Spinal cord (tissue), 10 donors: ENCODE measurements around the gene NXT1. TPM values are rescaled to one million over a fixed set of nuclear protein-coding genes. Genes with fewer than 3 reads are reported as not detected.

Experiments used
- DNase-seq, 6 donors: peaks; one replicate each; pipeline versions ENCODE4 v3.0.0 to v3.0.0-alpha.2; 2013 to 2015; ENCODE audit warnings: low spot score in 6 of 6, low read depth in 4 of 6
- H3K27ac ChIP-seq: one replicate; pipeline ENCODE4 v1.5.1; 2013; ENCODE audit warnings: low read depth, low read length, control low read depth
- H3K27me3 ChIP-seq: one replicate; pipeline ENCODE4 v1.6.1; 2013; ENCODE audit warnings: low read length; ENCODE audit not compliant: control insufficient read depth, insufficient read depth
- H3K36me3 ChIP-seq: one replicate; pipeline ENCODE4 v1.6.1; 2013; ENCODE audit warnings: low read length; ENCODE audit not compliant: control insufficient read depth, insufficient read depth
- H3K4me1 ChIP-seq: one replicate; pipeline ENCODE4 v1.6.1; 2013; ENCODE audit warnings: low read length; ENCODE audit not compliant: control insufficient read depth, insufficient read depth
- H3K4me3 ChIP-seq: one replicate; pipeline ENCODE4 v1.5.1; 2013; ENCODE audit warnings: low read depth, low read length, control low read depth
- H3K9me3 ChIP-seq: one replicate; pipeline ENCODE4 v1.6.1; 2013; ENCODE audit warnings: low read length; ENCODE audit not compliant: control insufficient read depth, insufficient read depth
- WGBS: methylation state at CpG from one replicate; pipeline ENCODE4 v1.1.5; 2013; ENCODE audit warnings: missing lambda C conversion rate; ENCODE audit not compliant: insufficient coverage; 5-methylcytosine and 5-hydroxymethylcytosine counted together
- polyA plus RNA-seq, 2 donors: library from polyadenylated mRNA; unstranded; fragments of 120-200 nt; gene quantifications; one replicate each; pipeline ENCODE4 v1.2.1, GENCODE V29; 2013; ENCODE audit not compliant: insufficient read length in 2 of 2
- small RNA-seq: library from RNA; depleted of rRNA; stranded (forward); fragments of <200 nt; gene quantifications from one replicate; pipeline ENCODE3, GENCODE V24; 2014; ENCODE audit warnings: low replicate concordance
- total RNA-seq, 2 donors: library from RNA; depleted of rRNA in 1 of 2; stranded (reverse); fragments of 120-200 nt in 1 of 2; fragments of >200 nt in 1 of 2; gene quantifications; one replicate each; pipeline versions ENCODE4 v1.2.3 to v1.2.4, GENCODE V29; 2013 to 2014
- donor health status: healthy.

Gene NXT1
- total and polyA plus RNA-seq, 4 donors = 14.8 to 24.1 (median 16.6) TPM

- H3K27me3 ChIP-seq = no peaks in the 10 kb centered on the region
- H3K27ac ChIP-seq = peak overlapping the region; percentile 15
- no peak overlapping the region for H3K4me3 ChIP-seq
- H3K9me3 ChIP-seq = no peaks in the 10 kb centered on the region
- peak in 2 of 6 donors; percentile 49 to 51 for DNase-seq
- H3K36me3 ChIP-seq = peaks cover 26% of the 10 kb centered on the region
- WGBS = 44% methylated on average over 4 of the region's 6 CpGs
- H3K4me1 ChIP-seq = no peaks in the 10 kb centered on the region
Measured at GRCh38 chr20:23396950-23397627, 46.5 kb downstream of the NXT1 start.

GRCh38 chr20:23397961-23398360 is 47.4 kb downstream of the NXT1 start:
- Histone ChIP-seq H3K36me3 (peaks cover 19% of the 10 kb centered on the region), H3K4me1 (no peaks in the 10 kb centered on the region), H3K27ac (peak overlapping the region; percentile 1), H3K4me3 (no peak overlapping the region), H3K9me3 (no peaks in the 10 kb centered on the region), H3K27me3 (no peaks in the 10 kb centered on the region)
- no peak for DNase-seq
- 96% methylated on average over 2 of the region's 2 CpGs for WGBS

GRCh38 chr20:23399568-23400241 is 49.1 kb downstream of the NXT1 start:
- 89% methylated on average over 4 of the region's 6 CpGs for WGBS
- no peak overlapping the region for H3K4me3 ChIP-seq
- H3K27ac ChIP-seq = no peak overlapping the region
- no peaks in the 10 kb centered on the region for H3K27me3 ChIP-seq
- H3K36me3 ChIP-seq = peaks cover 6% of the 10 kb centered on the region
- no peak for DNase-seq
- no peaks in the 10 kb centered on the region for H3K9me3 ChIP-seq
- no peaks in the 10 kb centered on the region for H3K4me1 ChIP-seq

GRCh38 chr20:23401051-23401450 is 50.5 kb downstream of the NXT1 start:
- Histone ChIP-seq H3K4me1 (no peaks in the 10 kb centered on the region), H3K27ac (no peak overlapping the region), H3K9me3 (no peaks in the 10 kb centered on the region), H3K36me3 (peaks cover 6% of the 10 kb centered on the region), H3K27me3 (no peaks in the 10 kb centered on the region), H3K4me3 (no peak overlapping the region)
- no peak for DNase-seq
- WGBS = 100% methylated on average over 3 of the region's 5 CpGs

- no peaks in the 10 kb centered on the region for H3K9me3 ChIP-seq
- H3K4me3 ChIP-seq = no peak overlapping the region
- no peaks in the 10 kb centered on the region for H3K27me3 ChIP-seq
- no peak for DNase-seq
- no peaks in the 10 kb centered on the region for H3K4me1 ChIP-seq
- WGBS = 87% methylated on average over 3 of the region's 5 CpGs
- H3K36me3 ChIP-seq = peaks cover 6% of the 10 kb centered on the region
- no peak overlapping the region for H3K27ac ChIP-seq
Measured at GRCh38 chr20:23403751-23404150, 53.2 kb downstream of the NXT1 start.

- DNase-seq = no peak
- no peak overlapping the region for H3K27ac ChIP-seq
- no peaks in the 10 kb centered on the region for H3K4me1 ChIP-seq
- no peak overlapping the region for H3K4me3 ChIP-seq
- WGBS = 89% methylated on average over 1 of the region's 3 CpGs
- no peaks in the 10 kb centered on the region for H3K9me3 ChIP-seq
- H3K36me3 ChIP-seq = peaks cover 6% of the 10 kb centered on the region
- H3K27me3 ChIP-seq = no peaks in the 10 kb centered on the region
Measured at GRCh38 chr20:23404196-23404595, 53.6 kb downstream of the NXT1 start.

Small RNA genes within 50 kb of the gene (small RNA-seq; reads per million reads assigned to genes)
- not detected for gene RNA5SP479

Other genes starting within 250 kb of the NXT1 start
- 10 to 100 TPM; 22.6 to 23.7 TPM for gene GZF1, start 11.4 kb downstream of the NXT1 start, total RNA-seq
- 10 to 100 TPM; 21.1 to 22.7 TPM for gene GZF1, start 11.4 kb downstream of the NXT1 start, polyA plus RNA-seq
- 100 to 1,000 TPM in 1 of 2 donors, 10 to 100 TPM in 1; 37.0 to 207 TPM for gene NAPB, start 70.7 kb downstream of the NXT1 start, total RNA-seq
- gene NAPB, start 70.7 kb downstream of the NXT1 start, polyA plus RNA-seq = 100 to 1,000 TPM; 114 to 137 TPM
- gene CSTL1, start 88.9 kb downstream of the NXT1 start, total RNA-seq = not detected
- not detected for gene CSTL1, start 88.9 kb downstream of the NXT1 start, polyA plus RNA-seq
- gene CST11, start 102.1 kb downstream of the NXT1 start, total RNA-seq = not detected
- gene CST11, start 102.1 kb downstream of the NXT1 start, polyA plus RNA-seq = not detected
- not detected for gene CST8, start 140.3 kb downstream of the NXT1 start, total RNA-seq
- gene CST8, start 140.3 kb downstream of the NXT1 start, polyA plus RNA-seq = not detected
- gene CST9L, start 217.7 kb downstream of the NXT1 start, total RNA-seq = not detected
- gene CST9L, start 217.7 kb downstream of the NXT1 start, polyA plus RNA-seq = not detected